Liver (tissue), 9 donors: Measurements from ENCODE around the gene SEPTIN8. TPM values are rescaled to one million over a fixed set of nuclear protein-coding genes. Genes with fewer than 3 reads are reported as not detected.

Experiments
- DNase-seq: peaks from one replicate; pipeline ENCODE4 v3.0.0-alpha.2; 2017; ENCODE audit warnings: low spot score
- H3K27ac ChIP-seq, 2 donors: one replicate each; pipeline ENCODE4 v1.7.0; 2013; ENCODE audit warnings: inconsistent platforms in 2 of 2, low read length in 2 of 2, control low read depth in 1 of 2, low read depth in 1 of 2, mild to moderate bottlenecking in 1 of 2
- H3K27me3 ChIP-seq, 4 donors: one replicate each; pipeline versions ENCODE4 v1.6.1 to v1.7.0; 2013; ENCODE audit warnings: low read length in 3 of 4, inconsistent platforms in 1 of 4, mild to moderate bottlenecking in 1 of 4, moderate library complexity in 1 of 4; ENCODE audit not compliant: control insufficient read depth in 4 of 4, insufficient read depth in 4 of 4
- H3K36me3 ChIP-seq, 4 donors: one replicate each; pipeline versions ENCODE4 v1.6.1 to v1.7.0; 2013; ENCODE audit warnings: low read length in 3 of 4, mild to moderate bottlenecking in 3 of 4, low read depth in 1 of 4, moderate library complexity in 1 of 4; ENCODE audit not compliant: control insufficient read depth in 4 of 4, insufficient read depth in 3 of 4
- H3K4me1 ChIP-seq, 4 donors: one replicate each; pipeline versions ENCODE4 v1.6.1 to v1.7.0; 2013; ENCODE audit warnings: low read length in 3 of 4, mild to moderate bottlenecking in 3 of 4, moderate library complexity in 1 of 4; ENCODE audit not compliant: control insufficient read depth in 4 of 4, insufficient read depth in 4 of 4
- H3K4me3 ChIP-seq, 3 donors: one replicate each; pipeline versions ENCODE4 v1.6.1 to v1.7.0; 2013; ENCODE audit warnings: low read length in 3 of 3, control low read depth in 1 of 3, low read depth in 1 of 3, mild to moderate bottlenecking in 1 of 3
- H3K9ac ChIP-seq, 2 donors: one replicate each; pipeline ENCODE4 v1.7.0; 2013; ENCODE audit warnings: low read length in 2 of 2, mild to moderate bottlenecking in 2 of 2, moderate library complexity in 2 of 2, control low read depth in 1 of 2, low read depth in 1 of 2
- H3K9me3 ChIP-seq, 4 donors: one replicate each; pipeline versions ENCODE4 v1.6.1 to v1.7.0; 2013; ENCODE audit warnings: low read length in 3 of 4; ENCODE audit not compliant: control insufficient read depth in 4 of 4
- EGR1 ChIP-seq, 2 donors: IDR thresholded peaks; 2 replicates each; pipeline ENCODE4 v1.6.1; 2016 to 2018; ENCODE audit warnings: antibody characterized with exemption in 2 of 2, low read depth in 2 of 2
- FOXA2 ChIP-seq: IDR thresholded peaks from 2 replicates; pipeline ENCODE4 v1.6.1; 2016; ENCODE audit warnings: antibody characterized with exemption
- GABPA ChIP-seq, 2 donors: IDR thresholded peaks in 1 of 2; conservative IDR thresholded peaks in 1 of 2; 2 replicates each; pipeline ENCODE4 v1.6.1; 2016; ENCODE audit warnings: antibody characterized with exemption in 2 of 2, mild to moderate bottlenecking in 1 of 2, moderate library complexity in 1 of 2
- HNF4A ChIP-seq, 2 donors: conservative IDR thresholded peaks; 2 replicates each; pipeline ENCODE4 v1.6.1; 2016; ENCODE audit warnings: antibody characterized with exemption in 2 of 2, mild to moderate bottlenecking in 2 of 2
- HNF4G ChIP-seq: IDR thresholded peaks from 2 replicates; pipeline ENCODE4 v1.6.1; 2016; ENCODE audit warnings: antibody characterized with exemption
- JUND ChIP-seq, 2 donors: IDR thresholded peaks; 2 replicates each; pipeline ENCODE4 v1.6.1; 2016; ENCODE audit warnings: antibody characterized with exemption in 2 of 2
- NR2F2 ChIP-seq: IDR thresholded peaks from 2 replicates; pipeline ENCODE4 v1.6.1; 2016; ENCODE audit warnings: antibody characterized with exemption
- RAD21 ChIP-seq, 2 donors: IDR thresholded peaks; 2 replicates each; pipeline ENCODE4 v1.6.1; 2016; ENCODE audit warnings: antibody characterized with exemption in 2 of 2, mild to moderate bottlenecking in 2 of 2
- REST ChIP-seq: IDR thresholded peaks from 2 replicates; pipeline ENCODE4 v1.6.1; 2016; ENCODE audit warnings: antibody characterized with exemption, mild to moderate bottlenecking
- RXRA ChIP-seq, 2 donors: IDR thresholded peaks; 2 replicates each; pipeline ENCODE4 v1.6.1; 2017 to 2018; ENCODE audit warnings: antibody characterized with exemption in 2 of 2, mild to moderate bottlenecking in 1 of 2
- SP1 ChIP-seq: IDR thresholded peaks from 2 replicates; pipeline ENCODE4 v1.6.1; 2018; ENCODE audit warnings: antibody characterized with exemption, mild to moderate bottlenecking
- TAF1 ChIP-seq: conservative IDR thresholded peaks from 2 replicates; pipeline ENCODE4 v1.6.1; 2016; ENCODE audit warnings: antibody characterized with exemption, mild to moderate bottlenecking
- YY1 ChIP-seq: IDR thresholded peaks from 2 replicates; pipeline ENCODE4 v1.6.1; 2016; ENCODE audit warnings: antibody characterized with exemption, mild to moderate bottlenecking
- ZBTB33 ChIP-seq: IDR thresholded peaks from 2 replicates; pipeline ENCODE4 v1.6.1; 2016; ENCODE audit warnings: antibody characterized with exemption
- WGBS: extraction: QIAGEN DNeasy Blood & Tissue Kit; methylation state at CpG from one replicate; pipeline ENCODE4 v1.1.7; 2013; 5-methylcytosine and 5-hydroxymethylcytosine counted together
- polyA plus RNA-seq, 2 donors: library from polyadenylated mRNA; stranded (reverse) in 1 of 2; unstranded in 1 of 2; fragments of 200-250 nt in 1 of 2; fragments of >200 nt in 1 of 2; fragmentation: Nextera tagmentation in 1 of 2; extraction: Ambion mirVana in 1 of 2; gene quantifications; one replicate each; pipeline versions ENCODE4 v1.2.1 to v1.2.3, GENCODE V29; 2013 to 2015
- total RNA-seq, 2 donors: library from RNA; depleted of rRNA; stranded (reverse); fragments of >200 nt; gene quantifications; one replicate each; pipeline ENCODE4 v1.2.3, GENCODE V29; 2014
- TF ChIP-seq, protein P1 (sequence below): IDR thresholded peaks from 2 replicates; pipeline ENCODE4 v1.6.1; 2016; ENCODE audit warnings: antibody characterized with exemption
- donor health status: healthy.
- donor health status: healthy.
- donor health status: healthy.
- donor health status: healthy.
- donor health status: healthy.

The SEPTIN8 gene
- total and polyA plus RNA-seq, 4 donors = 4.7 to 16.5 (median 9.8) TPM

DNA sequence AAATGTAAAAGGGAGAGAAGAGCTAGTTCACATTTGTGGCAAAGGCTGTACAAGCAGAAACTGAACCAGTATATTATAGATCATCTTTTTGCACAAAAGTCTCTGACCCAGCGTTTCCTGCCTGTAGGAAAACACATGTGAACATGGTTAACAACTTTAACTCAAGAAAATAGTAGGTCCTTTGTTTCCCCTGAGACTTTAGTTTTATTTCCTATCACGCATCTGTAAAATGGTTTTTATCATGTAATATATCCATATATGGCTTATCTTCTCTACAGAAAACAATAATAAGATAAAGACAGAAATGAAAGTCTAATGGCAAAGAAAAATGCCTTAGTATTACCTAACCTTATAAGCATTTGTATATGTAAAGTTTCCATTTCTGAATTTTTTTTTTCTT, 42.4 kb downstream of the SEPTIN8 start (continued):
- TF ChIP-seq ZBTB33 (no peak), HNF4G (no peak), EGR1 (IDR thresholded peaks at IDR 0.05; ENCODE audit: low read depth in 2 of 2) (no peak)

GRCh38 chr5:132733499-132734148, 43.4 kb downstream of the SEPTIN8 start:
- Histone ChIP-seq H3K9ac (no peak overlapping the region), H3K27ac (no peak overlapping the region), H3K9me3 (no peaks in the 10 kb centered on the region), H3K4me1 (peaks cover 2 to 11% (median 7%) of the 10 kb centered on the region in 4 donors), H3K27me3 (no peaks in the 10 kb centered on the region), H3K36me3 (no peaks in the 10 kb centered on the region), H3K4me3 (no peak overlapping the region)
- DNase-seq = no peak
- TF ChIP-seq HNF4A (conservative IDR thresholded peaks at IDR 0.05) (no peak), ZBTB33 (no peak), JUND (IDR thresholded peaks at IDR 0.05) (no peak), RXRA (IDR thresholded peaks at IDR 0.05) (no peak)
- 83% methylated on average over 2 of the region's 2 CpGs for WGBS

- no peak overlapping the region for H3K27ac ChIP-seq
- H3K36me3 ChIP-seq = no peaks in the 10 kb centered on the region
- no peaks in the 10 kb centered on the region for H3K27me3 ChIP-seq
- no peaks in the 10 kb centered on the region for H3K9me3 ChIP-seq
- no peaks in the 10 kb centered on the region for H3K4me1 ChIP-seq
- no peak for DNase-seq
- TF ChIP-seq REST (no peak), HNF4A (conservative IDR thresholded peaks at IDR 0.05) (no peak), RXRA (IDR thresholded peaks at IDR 0.05) (no peak), TAF1 (no peak), SP1 (no peak), HNF4G (no peak), YY1 (no peak), GABPA (IDR thresholded peaks at IDR 0.05 in 1 of 2, conservative IDR thresholded peaks at IDR 0.05 in 1 of 2) (no peak), EGR1 (IDR thresholded peaks at IDR 0.05; ENCODE audit: low read depth in 2 of 2) (no peak), NR2F2 (no peak), FOXA2 (no peak), RAD21 (IDR thresholded peaks at IDR 0.05) (no peak), ZBTB33 (no peak)
- TF ChIP-seq, protein P1, sequence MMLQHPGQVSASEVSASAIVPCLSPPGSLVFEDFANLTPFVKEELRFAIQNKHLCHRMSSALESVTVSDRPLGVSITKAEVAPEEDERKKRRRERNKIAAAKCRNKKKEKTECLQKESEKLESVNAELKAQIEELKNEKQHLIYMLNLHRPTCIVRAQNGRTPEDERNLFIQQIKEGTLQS = no peak
- no peak overlapping the region for H3K4me3 ChIP-seq
- 97% methylated on average over 10 of the region's 10 CpGs for WGBS
- H3K9ac ChIP-seq = no peak overlapping the region
Measured at GRCh38 chr5:132729896-132730295, 47.1 kb downstream of the SEPTIN8 start.
